OCI-LY7 (cell line): ENCODE measurements around the gene CYP24A1. TPM values are rescaled to one million over a fixed set of nuclear protein-coding genes. Genes with fewer than 3 reads are reported as not detected.

ENCODE experiments used
- BruUV-seq: library from RNA; stranded (reverse); fragments of 400-500 nt; replicated peaks from 2 replicates; lab custom pipeline; 2021; lab: Mats Ljungman, UMichigan
- CTCF ChIA-PET: fragments of 300-600 bp; sonication (Branson Sonifier 250); formaldehyde crosslinking; loops from one replicate; lab custom pipeline; 2022; ENCODE audit warnings: antibody characterized with exemption; ENCODE audit not compliant: unreplicated experiment; lab: Charles Lee
- POLR2A ChIA-PET: fragments of 300-600 bp; sonication (Branson Sonifier 250); formaldehyde crosslinking; loops from one replicate; lab custom pipeline; 2022; ENCODE audit warnings: antibody characterized with exemption; lab: Charles Lee
- DNase-seq: peaks from one replicate; pipeline ENCODE4 v3.0.0-alpha.2; 2015; ENCODE audit warnings: low spot score
- H2AFZ ChIP-seq: fragments of 200-600 bp; sonication (generic), shearing (Covaris generic); 2 replicates; pipeline ENCODE4 v1.6.1; 2014; ENCODE audit warnings: mild to moderate bottlenecking, antibody characterized with exemption, low read length, moderate library complexity
- H3K27ac ChIP-seq: fragments of 200-600 bp; sonication (generic); 2 replicates; pipeline ENCODE4 v1.5.1; 2014; ENCODE audit warnings: mixed run types, low read depth, mild to moderate bottlenecking, moderate library complexity, low read length, inconsistent platforms; ENCODE audit not compliant: poor library complexity, severe bottlenecking
- H3K36me3 ChIP-seq: fragments of 200-600 bp; sonication (generic); 2 replicates; pipeline ENCODE4 v1.6.1; 2014; ENCODE audit warnings: mild to moderate bottlenecking, antibody characterized with exemption, low read length, moderate library complexity, mixed read lengths; ENCODE audit not compliant: insufficient read depth
- H3K4me1 ChIP-seq: fragments of 200-600 bp; sonication (generic); 2 replicates; pipeline ENCODE4 v1.5.1; 2014; ENCODE audit warnings: mild to moderate bottlenecking, low read length; ENCODE audit not compliant: insufficient read depth, poor library complexity, severe bottlenecking
- H3K4me2 ChIP-seq: fragments of 200-600 bp; sonication (generic); 2 replicates; pipeline ENCODE4 v1.6.1; 2014; ENCODE audit warnings: mild to moderate bottlenecking, low read length
- H3K4me3 ChIP-seq: fragments of 200-600 bp; sonication (generic); 2 replicates; pipeline ENCODE4 v1.5.1; 2014; ENCODE audit warnings: mild to moderate bottlenecking, low read depth, low read length; ENCODE audit not compliant: poor library complexity, severe bottlenecking
- H3K79me2 ChIP-seq: fragments of 200-600 bp; sonication (generic); 2 replicates; pipeline ENCODE4 v1.6.1; 2016; ENCODE audit warnings: low read depth, mild to moderate bottlenecking, low read length, moderate library complexity, mixed read lengths; ENCODE audit not compliant: insufficient read depth
- H3K9me2 ChIP-seq: fragments of 200-600 bp; sonication (generic); 2 replicates; pipeline ENCODE4 v1.6.1; 2016; ENCODE audit warnings: mild to moderate bottlenecking, low read length, mixed read lengths; ENCODE audit not compliant: insufficient read depth
- H3K9me3 ChIP-seq: fragments of 200-600 bp; sonication (generic); 2 replicates; pipeline ENCODE4 v1.6.1; 2014; ENCODE audit warnings: mild to moderate bottlenecking, mixed run types, low read length, mixed read lengths
- H4K20me1 ChIP-seq: fragments of 200-600 bp; sonication (generic); 2 replicates; pipeline ENCODE4 v1.6.1; 2014; ENCODE audit warnings: mild to moderate bottlenecking, antibody characterized with exemption, low read length, moderate library complexity, mixed read lengths; ENCODE audit not compliant: insufficient read depth
- CTCF ChIP-seq: fragments of 200-600 bp; sonication (generic); conservative IDR thresholded peaks from 2 replicates; pipeline ENCODE4 v1.5.1; 2014; ENCODE audit warnings: mild to moderate bottlenecking, antibody characterized with exemption, low read length, moderate library complexity, mixed read lengths
- EZH2phosphoT487 ChIP-seq: fragments of 200-600 bp; sonication (generic); IDR thresholded peaks from 2 replicates; pipeline ENCODE4 v1.6.1; 2018; ENCODE audit warnings: low read depth, borderline replicate concordance, mild to moderate bottlenecking, mixed run types, antibody characterized with exemption, low read length, moderate library complexity, mixed read lengths
- intact Hi-C: fragments of 100-400 bp; cut with micrococcal nuclease; formaldehyde crosslinking; loops from one replicate; pipeline ENCODE4 v1.10.0; 2022; ENCODE audit not compliant: unreplicated experiment
- total RNA-seq, 2 experiments: library from RNA; depleted of rRNA in 1 of 2; stranded (reverse); fragments of >200 nt in 1 of 2; shearing (Covaris generic) in 1 of 2; gene quantifications; 2 replicates each; pipeline ENCODE4 v1.2.3, GENCODE V29; 2014 to 2022

The CYP24A1 gene
- total RNA-seq, 2 experiments from 2014 or later: not detected

GRCh38 chr20:54212226-54212625 is 38.4 kb upstream of the CYP24A1 start:
- H3K4me1 ChIP-seq: peaks cover 8% of the 10 kb centered on the region
- H2AFZ ChIP-seq: no peak overlapping the region
- peaks cover 39% of the 10 kb centered on the region for H3K36me3 ChIP-seq
- H3K4me2 ChIP-seq: no peak overlapping the region
- no peak overlapping the region for H3K4me3 ChIP-seq
- H3K9me2 ChIP-seq: no peaks in the 10 kb centered on the region
- H3K79me2 ChIP-seq: peaks cover 23% of the 10 kb centered on the region
- no peaks in the 10 kb centered on the region for H3K9me3 ChIP-seq
- CTCF ChIA-PET: no interaction called here
- no TSS peak for BruUV-seq
- DNase-seq: no peak
- no peak overlapping the region for H3K27ac ChIP-seq
- intact Hi-C loops: no loop called here
- TF ChIP-seq CTCF (no peak), EZH2phosphoT487 (no peak)
- POLR2A ChIA-PET: interaction anchor here (1.4 kb wide), 1 partner anchor 14 kb away, joined by 4 read pairs; no protein-coding TSS in a partner anchor
- H4K20me1 ChIP-seq: peaks cover 4% of the 10 kb centered on the region

- ChIA-PET CTCF (no interaction called here), POLR2A (interaction anchor here (1.5 kb wide), 1 partner anchor 40 kb away, joined by 3 read pairs; no protein-coding TSS in a partner anchor)
- intact Hi-C loops: loop anchor here (5.0 kb wide), 1 partner anchor 267 kb away; no protein-coding TSS in a partner anchor
- Histone ChIP-seq H3K79me2 (peaks cover 21% of the 10 kb centered on the region), H3K27ac (no peak overlapping the region), H3K4me3 (peak overlapping the region; percentile 80), H3K4me1 (peaks cover 8% of the 10 kb centered on the region), H2AFZ (no peak overlapping the region), H3K9me2 (no peaks in the 10 kb centered on the region), H3K4me2 (peak overlapping the region; percentile 93), H3K36me3 (peaks cover 14% of the 10 kb centered on the region; the same call in 1 of the 2 replicates), H3K9me3 (no peaks in the 10 kb centered on the region), H4K20me1 (peaks cover 4% of the 10 kb centered on the region)
- BruUV-seq: TSS peak; percentile 59
- no peak for DNase-seq
- TF ChIP-seq CTCF (no peak), EZH2phosphoT487 (no peak)
These were observed 35.5 kb upstream of the CYP24A1 start for GRCh38 chr20:54209216-54209813.
